RKO (cell line): ENCODE measurements around the gene EEA1.
"Not testable (repeated sequence)": the region's sequence is repeated elsewhere in the genome, so short reads cannot be mapped to it uniquely, and the experiment has no call there.

Experiments
- DNase-seq: peaks from one replicate; pipeline ENCODE4 v3.0.0-alpha.2; 2016; ENCODE audit warnings: low spot score

The EEA1 gene

DNA sequence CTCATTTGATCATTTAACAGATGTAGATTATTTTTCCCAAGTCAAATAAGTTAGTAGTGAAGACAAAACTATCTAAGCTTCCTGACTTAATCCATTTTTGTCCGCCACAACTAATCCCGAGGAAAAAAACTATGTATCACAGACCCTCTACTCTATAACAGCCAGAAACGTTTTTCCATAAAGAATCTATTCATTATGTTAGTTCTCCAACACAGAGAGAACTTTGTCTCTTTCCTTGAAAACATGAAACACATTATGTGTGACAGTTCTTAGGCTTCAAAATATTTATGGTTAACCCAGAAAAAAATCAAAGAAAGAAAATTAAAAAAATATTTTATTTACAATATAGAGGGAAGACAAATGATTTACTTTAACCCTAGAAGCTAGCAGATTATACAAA lies 126.2 kb downstream of the EEA1 start:
- no peak for DNase-seq

DNA sequence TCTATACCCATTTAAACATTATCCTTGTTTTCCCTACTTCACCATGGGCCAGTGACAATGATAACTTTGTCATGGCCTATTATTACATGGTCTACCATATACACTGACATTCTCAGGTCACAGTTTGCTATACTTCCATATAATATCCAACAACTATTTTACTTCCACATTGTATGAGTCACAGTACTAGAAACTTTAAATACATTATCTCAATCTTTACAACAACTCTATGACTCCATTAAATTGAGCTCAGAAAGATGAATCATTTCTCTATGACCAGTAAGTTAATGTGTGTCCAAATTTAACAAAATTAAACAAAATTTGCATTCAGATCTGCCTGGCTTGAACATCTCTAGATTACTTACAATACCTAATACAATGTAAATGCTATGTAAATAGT lies 132.4 kb downstream of the EEA1 start:
- DNase-seq: peak; percentile 48

DNA sequence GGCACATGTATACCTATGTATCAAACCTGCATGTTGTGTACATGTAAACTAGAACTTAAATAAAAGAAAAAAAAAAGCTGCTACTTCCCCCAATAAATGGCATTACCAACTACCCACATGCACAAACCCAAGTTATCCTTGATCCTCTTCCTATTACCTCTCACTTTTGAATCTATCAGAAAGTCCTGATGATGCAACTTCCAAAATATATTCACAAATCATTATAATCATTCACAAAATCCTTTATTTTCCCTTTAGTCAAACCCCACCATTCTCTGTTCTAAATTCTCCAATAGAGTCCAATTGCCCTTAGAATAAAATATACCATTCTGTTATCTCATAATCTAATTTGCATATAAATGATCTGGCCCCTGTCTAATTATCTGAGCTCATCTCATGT lies 134.3 kb downstream of the EEA1 start:
- DNase-seq: no peak

DNA sequence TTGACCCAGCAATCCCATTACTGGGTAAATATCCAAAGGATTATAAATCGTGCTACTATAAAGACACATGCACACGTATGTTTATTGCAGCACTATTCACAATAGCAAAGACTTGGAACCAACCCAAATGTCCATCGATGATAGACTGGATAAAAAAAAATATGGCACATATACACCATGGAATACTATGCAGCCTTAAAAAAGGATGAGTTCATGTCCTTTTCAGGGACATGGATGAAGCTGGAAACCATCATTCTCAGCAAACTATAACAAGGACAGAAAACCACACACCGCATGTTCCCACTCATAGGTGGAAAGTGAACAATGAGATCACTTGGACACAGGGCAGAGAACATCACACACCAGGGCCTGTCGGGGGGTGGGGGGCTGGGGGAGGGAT lies 134.7 kb downstream of the EEA1 start:
- not testable (repeated sequence) for DNase-seq

DNA sequence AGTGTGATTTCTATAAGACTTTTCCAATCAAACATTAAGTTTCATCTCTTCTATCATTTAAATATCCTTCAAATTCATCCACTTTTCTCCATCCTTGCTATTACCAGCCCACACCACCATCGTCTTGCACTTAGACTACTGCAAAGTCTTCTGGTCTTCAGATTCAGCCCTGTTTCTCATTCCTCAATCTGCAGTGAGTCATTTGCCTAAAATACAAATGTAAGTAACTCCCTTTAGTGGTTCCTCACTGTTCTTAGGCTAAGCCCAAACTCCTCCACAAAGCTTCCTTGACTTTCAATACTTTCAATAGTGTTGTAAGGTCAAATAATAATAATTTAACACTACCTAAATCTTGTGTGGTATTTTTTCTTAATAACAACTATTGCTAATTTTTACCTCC lies 143.1 kb downstream of the EEA1 start:
- DNase-seq: peak; percentile 8

DNA sequence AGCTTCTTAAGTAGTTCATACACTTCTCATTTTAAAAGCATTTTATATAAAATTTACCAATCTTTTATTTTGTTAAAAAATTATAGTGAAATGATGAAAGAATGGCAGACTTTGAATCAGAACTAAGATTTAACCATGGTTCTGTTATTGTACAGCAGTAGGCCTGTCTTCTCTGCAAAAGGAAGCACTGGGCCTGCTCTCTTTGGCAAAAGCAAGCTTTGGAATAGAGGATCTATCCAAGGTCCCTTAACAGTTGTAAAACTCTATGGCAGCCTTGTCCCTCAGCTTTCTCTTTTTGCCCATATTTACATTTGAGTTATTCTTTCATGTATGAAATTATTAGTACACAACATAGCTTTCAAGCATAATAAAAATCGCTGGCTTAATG lies 143.5 kb downstream of the EEA1 start:
- no peak for DNase-seq

DNA sequence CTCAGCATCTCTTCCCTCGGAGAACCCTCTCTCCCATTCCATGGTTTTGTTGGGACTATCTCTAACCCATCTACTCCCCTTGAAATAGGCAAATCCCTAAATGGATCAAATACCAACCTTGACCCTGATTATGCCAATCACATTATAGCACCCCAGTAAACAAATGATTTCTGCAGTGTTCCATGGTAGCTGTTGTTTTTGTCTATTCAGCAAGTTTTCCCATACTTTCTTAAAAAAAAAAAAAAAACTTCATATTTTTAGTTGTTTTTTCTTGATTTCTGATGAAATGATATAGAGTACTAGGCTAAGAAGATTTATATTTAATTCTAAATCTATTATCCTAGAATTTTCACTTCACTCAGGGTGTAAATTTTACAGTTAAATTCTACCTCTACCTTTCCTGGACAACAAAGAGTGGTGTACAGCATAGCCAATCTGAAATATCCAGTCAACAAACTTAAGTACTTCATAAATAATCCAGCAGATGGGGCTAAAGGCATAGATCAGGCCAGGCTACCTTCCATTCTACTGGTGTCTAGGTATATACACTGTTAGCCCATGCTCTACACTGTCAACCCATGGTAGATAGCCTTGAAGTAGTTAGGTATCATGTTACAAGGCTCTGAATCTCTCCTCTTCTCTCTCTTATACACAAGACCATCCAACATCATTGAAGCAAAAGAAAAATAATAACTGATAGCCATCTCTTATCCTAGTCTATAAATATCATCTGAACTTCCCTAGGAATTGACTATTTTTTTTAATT lies 144.1 kb downstream of the EEA1 start:
- peak; percentile 84 for DNase-seq

DNA sequence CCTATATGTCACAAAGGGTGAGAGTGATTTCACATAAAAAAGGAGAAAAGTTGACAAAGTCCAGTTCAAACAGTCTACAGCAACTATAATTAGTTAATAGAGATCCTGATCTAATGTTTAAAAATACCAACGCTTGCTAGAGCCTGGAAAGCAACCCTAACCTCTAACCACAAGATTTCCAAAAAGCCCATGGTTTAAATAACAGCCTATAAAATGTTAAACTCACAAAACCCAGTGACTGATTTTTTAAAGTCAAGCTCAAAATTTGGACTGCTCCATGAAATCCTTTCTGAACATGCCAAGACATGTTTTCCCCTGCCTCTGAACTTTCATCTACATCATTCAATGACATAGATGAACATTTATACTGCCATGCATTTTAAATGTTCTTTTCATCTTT lies 144.7 kb downstream of the EEA1 start:
- no peak for DNase-seq

DNA sequence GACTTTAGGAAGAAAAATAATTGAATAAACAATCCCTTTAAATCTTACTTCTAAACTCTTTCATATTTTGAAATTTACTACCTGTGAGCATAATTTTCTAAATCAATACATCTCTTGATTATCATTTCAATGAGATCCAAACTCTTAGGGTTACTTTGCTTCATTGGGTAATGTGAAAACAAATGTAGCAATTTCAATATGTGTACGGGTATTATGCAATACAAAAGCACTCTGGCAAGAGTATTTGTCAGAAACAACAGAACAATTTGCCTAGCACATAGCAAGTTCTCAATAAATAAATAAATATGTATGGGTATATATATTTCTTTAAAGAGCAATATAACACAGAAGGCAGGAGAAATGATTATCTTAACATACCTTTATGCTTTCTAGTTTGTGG lies 149.2 kb downstream of the EEA1 start:
- DNase-seq: no peak

DNA sequence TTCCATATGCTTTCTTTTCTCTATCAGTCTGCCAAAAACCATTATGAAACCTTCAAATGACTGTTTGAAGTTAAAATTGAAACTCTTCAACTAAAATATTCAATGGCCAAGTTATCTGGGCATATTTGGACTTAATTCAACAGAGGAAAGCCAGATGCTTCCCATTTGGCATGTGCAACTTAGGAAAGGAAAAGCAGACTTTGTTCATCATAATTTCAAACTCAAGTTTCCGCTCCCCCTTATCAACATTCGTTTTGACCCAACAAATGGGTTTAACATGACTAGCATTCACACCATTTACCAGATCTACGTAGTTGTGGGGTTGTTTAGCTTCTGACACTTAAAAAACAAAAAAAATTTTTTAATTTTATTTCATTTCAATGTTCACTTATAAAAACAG lies 150.6 kb downstream of the EEA1 start:
- no peak for DNase-seq

DNA sequence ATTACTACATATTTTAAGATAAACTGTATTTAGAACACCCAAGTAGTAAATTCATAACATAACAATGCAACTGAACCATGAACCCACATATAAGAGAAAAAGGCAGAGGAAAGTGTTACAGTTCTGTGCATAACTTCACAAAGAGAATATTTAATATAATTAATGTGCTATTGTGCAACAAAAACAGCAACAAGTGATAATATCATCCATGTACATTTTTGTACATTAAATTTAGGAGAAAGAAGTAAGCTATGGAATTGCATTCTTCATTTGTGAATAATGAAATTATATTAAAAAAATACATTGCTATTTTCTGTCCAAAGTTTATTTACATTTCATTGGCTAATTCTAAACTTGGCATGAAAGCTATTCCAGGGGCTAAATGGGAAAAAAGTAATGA lies 153.7 kb downstream of the EEA1 start:
- DNase-seq: no peak

DNA sequence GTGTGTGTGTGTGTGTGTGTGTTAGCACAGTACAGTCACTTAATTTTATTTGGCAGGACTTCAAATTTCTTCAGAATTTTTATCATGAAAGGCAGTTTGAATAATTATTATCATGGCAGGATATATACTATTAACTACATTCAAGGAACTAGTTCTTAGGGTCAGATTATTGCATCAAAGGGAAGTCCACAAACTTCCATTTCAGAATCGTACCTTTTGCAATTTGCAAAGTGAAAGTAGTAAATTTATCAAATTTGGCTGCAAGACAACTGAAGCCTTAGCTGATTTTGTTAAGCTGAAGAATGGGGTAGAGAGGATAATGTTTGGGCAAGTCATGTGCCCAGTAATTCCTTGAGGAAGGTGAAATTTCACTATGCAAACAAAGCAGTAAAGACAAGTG lies 158.1 kb downstream of the EEA1 start:
- no peak for DNase-seq

DNA sequence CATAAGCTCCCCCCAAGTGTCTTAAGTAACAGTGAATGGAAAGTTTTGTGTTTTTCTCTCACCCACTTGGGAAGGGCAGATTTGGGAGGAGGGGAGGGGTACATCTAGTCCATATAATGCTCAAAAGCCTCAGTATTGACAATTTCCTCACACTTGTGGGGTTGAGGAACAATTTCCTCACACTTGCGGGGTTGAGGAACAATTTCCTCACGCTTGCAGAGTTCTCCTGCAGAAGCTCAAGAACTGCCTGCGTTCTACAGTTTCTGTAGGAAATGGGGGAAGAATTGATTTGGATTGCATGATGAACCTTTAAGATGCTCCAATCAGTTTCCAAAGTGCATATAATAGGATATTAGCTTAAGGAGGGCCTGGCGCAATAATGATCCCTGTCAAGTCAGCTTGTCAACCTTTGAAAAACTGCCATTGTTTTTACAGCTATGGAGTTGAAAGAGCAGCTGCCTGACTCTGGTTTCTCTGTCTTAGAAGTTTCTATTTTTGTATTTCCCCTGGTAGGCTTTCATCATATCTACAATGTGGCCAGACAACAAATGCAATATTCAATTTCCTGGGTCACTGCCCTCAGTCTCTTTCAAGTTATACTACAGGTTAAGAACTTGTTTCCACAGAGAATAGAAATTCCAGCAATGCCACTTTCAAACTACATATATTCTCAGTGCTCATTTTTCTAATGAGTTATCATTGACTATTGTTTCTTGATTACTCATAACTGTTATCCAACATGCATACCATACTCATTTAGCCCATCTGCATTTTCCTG lies 159.8 kb downstream of the EEA1 start:
- no peak for DNase-seq

DNA sequence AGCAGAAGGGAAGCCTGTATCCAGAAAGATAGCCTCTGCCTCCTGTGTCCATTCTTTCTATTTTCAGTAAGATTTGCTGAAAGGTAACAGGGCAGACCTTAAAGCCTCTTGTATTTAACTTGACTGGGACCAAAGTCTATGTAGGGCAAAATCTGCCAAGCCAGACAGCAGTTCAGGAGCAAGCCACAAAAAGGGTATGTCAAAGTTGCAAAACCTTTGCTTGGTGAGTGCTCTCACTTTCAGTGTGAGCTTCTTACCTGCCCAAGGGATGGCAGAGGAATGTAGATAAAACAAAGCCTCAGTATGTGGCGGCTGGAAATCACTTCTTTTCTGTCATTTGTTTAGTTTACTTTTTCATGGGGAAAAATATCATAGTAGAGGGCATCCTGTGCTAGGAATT lies 163.2 kb downstream of the EEA1 start:
- DNase-seq: no peak

DNA sequence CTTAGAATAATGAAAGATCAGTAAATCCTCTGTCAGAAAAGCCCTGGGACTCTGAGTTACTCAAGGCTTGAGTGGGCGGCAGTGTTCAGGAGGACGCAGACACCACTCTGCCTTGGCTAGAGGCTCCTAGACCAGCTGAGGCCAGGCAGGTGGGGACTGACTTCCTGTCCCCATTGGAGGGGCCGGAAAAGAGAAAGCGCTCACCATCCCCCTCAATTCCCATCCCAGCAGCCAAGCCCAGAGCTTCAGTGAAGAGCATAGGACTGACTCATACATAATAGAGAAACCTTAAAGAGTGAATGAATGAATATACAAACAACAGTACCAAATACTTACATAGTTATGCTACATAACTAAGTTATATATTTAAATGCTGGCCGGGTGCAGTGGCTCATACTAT lies 164.3 kb downstream of the EEA1 start:
- DNase-seq: no peak

DNA sequence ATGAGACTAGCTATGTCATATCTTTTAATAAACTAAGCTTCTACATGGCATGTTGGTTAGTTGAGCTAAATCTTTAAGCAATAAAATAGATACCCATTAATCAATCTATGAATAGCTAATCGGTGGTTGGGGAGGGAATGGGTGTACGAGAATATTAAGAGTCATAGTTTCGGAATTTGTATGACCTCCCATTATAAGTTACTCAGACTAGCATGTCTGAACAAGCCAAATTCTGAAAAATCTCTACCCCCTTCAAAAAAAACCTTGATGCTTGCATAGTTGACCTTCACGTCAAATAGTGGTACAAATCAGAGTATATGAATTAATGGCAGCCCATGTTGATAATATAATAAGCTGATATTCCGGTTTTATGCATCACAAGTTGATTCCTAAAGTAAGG lies 166.3 kb downstream of the EEA1 start:
- no peak for DNase-seq

DNA sequence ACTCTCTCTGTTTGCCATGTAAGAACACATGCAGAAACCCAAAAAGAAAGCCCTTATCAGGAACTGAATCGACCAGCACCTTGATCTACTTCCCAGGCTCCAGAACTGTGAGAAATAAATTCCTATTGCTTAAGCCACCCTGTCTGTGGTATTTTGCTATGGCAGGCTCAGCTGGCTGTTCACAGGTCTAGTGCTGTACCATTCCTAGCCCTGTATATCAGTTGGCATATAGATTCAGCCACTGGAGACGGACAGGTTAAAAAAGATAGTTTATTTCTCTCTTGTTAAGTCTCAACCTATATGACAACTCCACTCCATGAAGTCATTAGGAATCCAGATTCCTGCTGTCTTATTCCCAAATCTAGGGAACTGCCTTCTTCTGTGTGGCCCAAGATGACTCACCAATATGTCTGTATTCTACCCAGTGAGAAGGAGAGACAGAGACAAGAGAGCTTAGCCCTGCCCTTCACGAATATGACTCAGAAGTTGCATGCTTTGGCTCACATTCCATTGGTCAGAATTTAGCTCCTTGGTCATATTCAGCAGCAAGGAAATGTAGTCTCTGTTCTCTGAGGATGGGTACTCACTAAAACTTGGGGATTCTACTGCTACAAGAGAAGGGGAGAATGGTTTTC lies 169.3 kb downstream of the EEA1 start:
- peak; percentile 89 for DNase-seq

DNA sequence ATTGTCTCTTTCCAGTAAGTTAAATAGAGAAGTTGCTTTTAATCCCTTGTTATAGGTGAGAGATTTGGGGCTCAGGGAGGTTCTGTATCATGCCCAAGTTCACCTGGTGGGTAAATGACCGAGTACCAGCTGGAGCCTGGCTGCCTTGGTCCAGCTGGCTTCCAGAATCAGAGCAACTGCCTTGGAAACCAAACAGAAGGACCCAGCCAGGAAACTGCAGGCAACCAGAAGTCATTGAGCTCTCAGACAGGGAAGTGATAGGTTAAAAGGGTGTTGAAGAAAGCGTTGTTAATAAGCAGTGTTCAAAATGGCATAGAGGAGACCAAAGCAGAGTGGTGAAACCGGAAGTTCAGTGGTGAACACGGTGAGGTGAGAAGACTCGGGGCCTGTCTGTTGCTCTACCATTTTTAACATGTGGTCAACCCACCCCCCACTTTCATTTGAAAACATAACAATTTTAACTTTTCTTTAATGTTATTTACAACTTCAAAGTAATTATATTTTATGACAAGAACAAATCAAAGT lies 171.4 kb downstream of the EEA1 start:
- no peak for DNase-seq

DNA sequence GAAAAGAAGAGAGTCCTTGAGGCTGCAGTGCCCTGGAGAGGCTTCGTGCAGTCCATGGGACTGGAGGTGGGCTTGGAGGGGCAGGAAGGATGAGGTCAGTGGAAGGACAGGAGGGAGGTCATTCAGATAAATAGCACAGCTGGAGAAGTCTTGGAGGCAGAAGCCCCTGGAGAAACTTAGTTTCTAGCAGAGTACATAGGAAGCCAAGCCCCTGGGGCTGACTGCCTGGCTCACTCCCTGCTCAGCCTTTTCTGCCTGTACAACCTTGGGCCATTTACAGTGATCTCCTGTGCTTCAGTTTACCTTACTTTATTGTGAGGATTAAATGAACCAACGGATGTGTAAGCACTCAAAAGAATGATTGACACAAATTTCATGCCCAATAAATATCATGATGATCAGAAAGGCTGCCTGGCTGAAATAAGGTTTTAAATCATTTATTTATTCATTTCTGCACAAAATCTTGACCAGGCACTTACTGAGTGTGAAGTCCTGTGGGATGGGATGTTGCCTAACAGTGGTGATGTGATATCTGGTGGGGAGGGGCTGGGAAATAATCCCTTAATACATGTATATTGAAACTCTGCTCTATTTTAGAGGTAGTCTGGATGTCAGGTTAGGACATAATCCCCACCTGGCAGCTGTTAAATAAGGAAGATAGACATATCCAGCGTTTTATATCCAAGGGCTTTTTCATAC lies 172.0 kb downstream of the EEA1 start:
- DNase-seq: no peak

DNA sequence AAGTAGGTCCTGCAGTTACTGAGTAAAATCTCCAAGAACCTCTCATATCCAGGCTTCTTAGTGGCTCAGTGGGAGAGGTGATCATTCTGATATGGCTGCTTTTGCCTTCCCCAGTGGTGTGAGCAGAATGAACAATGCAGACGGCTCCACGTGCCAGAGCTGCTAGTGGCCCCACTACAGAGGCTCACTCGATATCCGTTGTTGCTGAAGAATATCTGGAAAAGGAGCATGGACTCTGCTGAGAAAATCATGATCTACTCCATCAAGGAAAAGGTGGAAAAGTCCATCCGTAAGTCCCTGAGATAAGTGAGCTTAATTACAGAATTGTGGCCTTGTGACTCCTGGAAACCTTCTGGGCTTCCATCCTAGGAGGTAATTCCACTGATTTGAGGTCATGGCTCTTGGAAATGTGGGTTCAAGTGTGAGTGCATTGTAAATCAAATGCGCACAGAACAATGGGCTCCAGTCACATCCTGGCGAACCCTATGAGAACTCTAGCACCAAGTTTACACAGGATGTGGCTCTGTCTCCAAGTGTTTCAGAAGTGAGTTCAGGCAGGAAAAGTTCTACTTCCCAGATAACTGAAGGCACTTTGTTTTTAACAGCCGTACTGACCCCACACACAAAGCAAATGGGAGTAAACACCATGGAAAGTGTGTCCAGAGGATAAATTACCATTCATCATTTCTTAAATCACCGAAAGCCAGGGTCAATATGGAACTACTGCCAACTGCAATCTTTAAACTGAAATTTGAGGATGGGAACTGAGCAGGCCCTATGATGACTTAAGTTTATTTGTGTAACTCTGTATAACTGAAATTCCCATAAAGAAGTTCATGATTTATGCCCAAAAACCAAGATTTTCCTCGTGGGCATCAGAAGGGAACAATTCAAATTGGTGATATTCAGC lies 174.9 kb downstream of the EEA1 start:
- DNase-seq: no peak

DNA sequence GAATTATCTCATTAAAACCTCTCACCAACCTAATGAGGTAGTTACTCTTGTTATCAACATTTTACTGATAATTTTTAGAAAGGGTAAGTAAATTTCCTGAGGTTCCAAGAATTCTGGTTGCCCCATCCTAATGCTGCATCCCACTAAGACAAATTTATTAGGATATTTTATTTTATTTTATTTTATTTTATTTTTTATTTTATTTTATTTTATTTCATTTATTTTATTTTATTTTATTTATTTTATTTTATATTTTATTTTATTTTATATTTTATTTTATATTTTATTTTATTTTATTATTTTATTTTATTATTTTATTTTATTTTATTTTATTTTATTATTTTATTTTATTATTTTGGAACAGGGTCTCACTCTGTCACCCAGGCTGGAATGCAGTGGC lies 179.4 kb downstream of the EEA1 start:
- not testable (repeated sequence) for DNase-seq
